NCI-H2196 (cell line): ENCODE measurements around the gene PTPRD.

Experiments used
- DNase-seq: peaks from one replicate; lab custom pipeline; 2025; ENCODE audit not compliant: unreplicated experiment; lab: John Stamatoyannopoulos, UW

PTPRD gene

GRCh38 chr9:8852301-8852864 lies 1760.4 kb downstream of the PTPRD start:
- DNase-seq, result no peak

GRCh38 chr9:8850914-8851313 lies 1761.9 kb downstream of the PTPRD start:
- no peak for DNase-seq

- no peak for DNase-seq
These were observed 1767.0 kb downstream of the PTPRD start for GRCh38 chr9:8845808-8846207.

GRCh38 chr9:8845376-8845775 lies 1767.4 kb downstream of the PTPRD start:
- DNase-seq, result no peak

GRCh38 chr9:8844549-8844948 lies 1768.3 kb downstream of the PTPRD start:
- DNase-seq, result no peak

- no peak for DNase-seq
These were observed 1770.2 kb downstream of the PTPRD start for GRCh38 chr9:8842402-8843193.

- no peak for DNase-seq
These were observed 1774.7 kb downstream of the PTPRD start for GRCh38 chr9:8838136-8838535.

GRCh38 chr9:8835291-8835690 lies 1777.5 kb downstream of the PTPRD start:
- no peak for DNase-seq

GRCh38 chr9:8832955-8833354 lies 1779.8 kb downstream of the PTPRD start:
- no peak for DNase-seq

GRCh38 chr9:8832386-8832785 lies 1780.4 kb downstream of the PTPRD start:
- DNase-seq, result no peak

- DNase-seq, result no peak
These were observed 1781.2 kb downstream of the PTPRD start for GRCh38 chr9:8831568-8831967.

- no peak for DNase-seq
These were observed 1786.5 kb downstream of the PTPRD start for GRCh38 chr9:8826281-8826680.

GRCh38 chr9:8825585-8826147 lies 1787.1 kb downstream of the PTPRD start:
- no peak for DNase-seq

GRCh38 chr9:8823131-8823895 lies 1789.5 kb downstream of the PTPRD start:
- no peak for DNase-seq

- DNase-seq, result no peak
These were observed 1790.2 kb downstream of the PTPRD start for GRCh38 chr9:8822667-8823025.

- DNase-seq, result no peak
These were observed 1790.7 kb downstream of the PTPRD start for GRCh38 chr9:8821910-8822666.

GRCh38 chr9:8817335-8817734 lies 1795.5 kb downstream of the PTPRD start:
- no peak for DNase-seq

- DNase-seq, result no peak
These were observed 1796.4 kb downstream of the PTPRD start for GRCh38 chr9:8816361-8816760.

GRCh38 chr9:8815931-8816330 lies 1796.9 kb downstream of the PTPRD start:
- no peak for DNase-seq

GRCh38 chr9:8815219-8815618 lies 1797.6 kb downstream of the PTPRD start:
- DNase-seq, result no peak

- DNase-seq, result no peak
These were observed 1799.9 kb downstream of the PTPRD start for GRCh38 chr9:8812888-8813287.
